Astrocyte (in vitro differentiated cells and primary cell): Measurements from ENCODE around the gene RSPH1. TPM values are rescaled to one million over a fixed set of nuclear protein-coding genes. Genes with fewer than 3 reads are reported as not detected.

Experiments used
- DNase-seq: peaks from one replicate; pipeline ENCODE4 v3.0.0-alpha.2; 2010; ENCODE audit warnings: low read depth
- FAIRE-seq: peaks from 2 replicates; lab custom pipeline; 2011; peaks lifted over from hg19 to GRCh38; lab: Jason Lieb, UNC
- H2AFZ ChIP-seq: 2 replicates; pipeline ENCODE4 v1.6.0; 2012; ENCODE audit warnings: low read depth, low read length, inconsistent platforms
- H3K27ac ChIP-seq: 2 replicates; pipeline ENCODE4 v1.5.1; 2011; ENCODE audit warnings: low read depth, low read length, inconsistent platforms
- H3K27me3 ChIP-seq: 2 replicates; pipeline ENCODE4 v1.6.0; 2011; ENCODE audit warnings: low read length, inconsistent platforms; ENCODE audit not compliant: insufficient read depth
- H3K36me3 ChIP-seq: 2 replicates; pipeline ENCODE4 v1.5.1; 2011; ENCODE audit warnings: low read length, inconsistent platforms; ENCODE audit not compliant: insufficient read depth
- H3K4me1 ChIP-seq: 2 replicates; pipeline ENCODE4 v1.5.1; 2011; ENCODE audit warnings: low read length, inconsistent platforms; ENCODE audit not compliant: insufficient read depth
- H3K4me2 ChIP-seq: 2 replicates; pipeline ENCODE4 v1.6.0; 2012; ENCODE audit warnings: low read length, inconsistent platforms
- H3K4me3 ChIP-seq: 2 replicates; pipeline ENCODE4 v1.5.1; 2011; ENCODE audit warnings: low read depth, mild to moderate bottlenecking, low read length, inconsistent platforms; ENCODE audit not compliant: insufficient read depth
- H3K79me2 ChIP-seq: 2 replicates; pipeline ENCODE4 v1.6.0; 2012; ENCODE audit warnings: mild to moderate bottlenecking, low read length, inconsistent platforms; ENCODE audit not compliant: insufficient read depth
- H3K9ac ChIP-seq: 2 replicates; pipeline ENCODE4 v1.6.0; 2012; ENCODE audit warnings: mild to moderate bottlenecking, low read length, inconsistent platforms
- H3K9me3 ChIP-seq: 2 replicates; pipeline ENCODE4 v1.5.1; 2012; ENCODE audit warnings: low read depth, mild to moderate bottlenecking, low read length, inconsistent platforms; ENCODE audit not compliant: insufficient read depth
- H4K20me1 ChIP-seq: 2 replicates; pipeline ENCODE4 v1.6.0; 2012; ENCODE audit warnings: low read length, inconsistent platforms; ENCODE audit not compliant: insufficient read depth
- H3K27ac Mint-ChIP-seq: one replicate; pipeline ENCODE4 v1.8.0; 2021; ENCODE audit warnings: mild to moderate bottlenecking, mixed read lengths; ENCODE audit not compliant: unreplicated experiment
- H3K27me3 Mint-ChIP-seq: one replicate; pipeline ENCODE4 v1.8.0; 2021; ENCODE audit warnings: low read depth, mixed read lengths; ENCODE audit not compliant: unreplicated experiment
- H3K36me3 Mint-ChIP-seq: one replicate; pipeline ENCODE4 v1.8.0; 2021; ENCODE audit warnings: low read depth, mixed read lengths; ENCODE audit not compliant: unreplicated experiment
- H3K4me1 Mint-ChIP-seq: one replicate; pipeline ENCODE4 v1.8.0; 2021; ENCODE audit warnings: low read depth, mixed read lengths; ENCODE audit not compliant: unreplicated experiment
- H3K4me3 Mint-ChIP-seq: one replicate; pipeline ENCODE4 v1.8.0; 2021; ENCODE audit warnings: mild to moderate bottlenecking, moderate library complexity, mixed read lengths; ENCODE audit not compliant: unreplicated experiment
- H3K9me3 Mint-ChIP-seq: one replicate; pipeline ENCODE4 v1.8.0; 2021; ENCODE audit warnings: mild to moderate bottlenecking, mixed read lengths; ENCODE audit not compliant: unreplicated experiment
- CTCF ChIP-seq: IDR thresholded peaks from 2 replicates; pipeline ENCODE4 v1.5.1; 2011; ENCODE audit warnings: low read depth, mild to moderate bottlenecking, inconsistent platforms, low read length, moderate library complexity; ENCODE audit not compliant: insufficient read depth
- EZH2 ChIP-seq: IDR thresholded peaks from 2 replicates; pipeline ENCODE4 v1.6.1; 2012; ENCODE audit warnings: mild to moderate bottlenecking, low read length, inconsistent platforms; ENCODE audit not compliant: insufficient read depth
- total RNA-seq: library from RNA; stranded (reverse); gene quantifications from 2 replicates; pipeline ENCODE4 v1.2.1, GENCODE V29; 2021

Gene RSPH1
- total RNA-seq, 1 donor from 2014 or later = 0.43 TPM

GRCh38 chr21:42505090-42505726 lies 9.2 kb upstream of the RSPH1 start:
- Mint-ChIP-seq H3K27me3 (peaks cover 21% of the 10 kb centered on the region), H3K27ac (peak overlapping the region; percentile 11), H3K9me3 (no peaks in the 10 kb centered on the region), H3K4me3 (no peak overlapping the region), H3K4me1 (no peaks in the 10 kb centered on the region), H3K36me3 (no peaks in the 10 kb centered on the region)
- Histone ChIP-seq H3K4me3 (no peak overlapping the region), H3K9me3 (no peaks in the 10 kb centered on the region), H4K20me1 (no peaks in the 10 kb centered on the region), H3K4me2 (no peak overlapping the region), H3K79me2 (no peaks in the 10 kb centered on the region), H2AFZ (no peak overlapping the region), H3K9ac (no peak overlapping the region), H3K36me3 (no peaks in the 10 kb centered on the region), H3K27ac (no peak overlapping the region), H3K27me3 (peaks cover 4% of the 10 kb centered on the region), H3K4me1 (no peaks in the 10 kb centered on the region)
- FAIRE-seq (no peak), DNase-seq (no peak)
- no peak for TF ChIP-seq EZH2
- no peak for TF ChIP-seq CTCF

- Histone ChIP-seq H4K20me1 (no peaks in the 10 kb centered on the region), H3K4me1 (no peaks in the 10 kb centered on the region), H3K27ac (no peak overlapping the region), H3K9me3 (no peaks in the 10 kb centered on the region), H3K27me3 (peaks cover 4% of the 10 kb centered on the region), H3K4me3 (no peak overlapping the region), H2AFZ (no peak overlapping the region), H3K4me2 (no peak overlapping the region), H3K9ac (no peak overlapping the region), H3K79me2 (no peaks in the 10 kb centered on the region), H3K36me3 (no peaks in the 10 kb centered on the region)
- Mint-ChIP-seq H3K27me3 (peaks cover 18% of the 10 kb centered on the region), H3K36me3 (no peaks in the 10 kb centered on the region), H3K4me1 (no peaks in the 10 kb centered on the region), H3K9me3 (no peaks in the 10 kb centered on the region), H3K4me3 (no peak overlapping the region), H3K27ac (no peak overlapping the region)
- FAIRE-seq (no peak), DNase-seq (no peak)
- no peak for TF ChIP-seq EZH2
- no peak for TF ChIP-seq CTCF
Measured at GRCh38 chr21:42503711-42504110, 7.7 kb upstream of the RSPH1 start.

- TF ChIP-seq CTCF = no peak
- no peak for TF ChIP-seq EZH2
- Mint-ChIP-seq H3K36me3 (no peaks in the 10 kb centered on the region), H3K27me3 (peaks cover 15% of the 10 kb centered on the region), H3K4me1 (peaks cover 5% of the 10 kb centered on the region), H3K4me3 (no peak overlapping the region), H3K9me3 (no peaks in the 10 kb centered on the region), H3K27ac (no peak overlapping the region)
- no peaks in the 10 kb centered on the region for H4K20me1 ChIP-seq
- H3K27me3 ChIP-seq = peaks cover 1% of the 10 kb centered on the region
- no peaks in the 10 kb centered on the region for H3K36me3 ChIP-seq
- H3K4me2 ChIP-seq = no peak overlapping the region
- H3K4me3 ChIP-seq = no peak overlapping the region
- no peak for DNase-seq
- no peak overlapping the region for H2AFZ ChIP-seq
- H3K79me2 ChIP-seq = no peaks in the 10 kb centered on the region
- H3K9me3 ChIP-seq = no peaks in the 10 kb centered on the region
- H3K4me1 ChIP-seq = peaks cover 1% of the 10 kb centered on the region
- H3K9ac ChIP-seq = no peak overlapping the region
- no peak overlapping the region for H3K27ac ChIP-seq
- FAIRE-seq = no peak
Measured at GRCh38 chr21:42500736-42501135, 4.7 kb upstream of the RSPH1 start.
